SIG-M5 (cell line): Measurements from ENCODE around the gene LIG4.

Experiments
- DNase-seq: peaks from one replicate; lab custom pipeline; 2025; lab: John Stamatoyannopoulos, UW

LIG4 gene

DNA sequence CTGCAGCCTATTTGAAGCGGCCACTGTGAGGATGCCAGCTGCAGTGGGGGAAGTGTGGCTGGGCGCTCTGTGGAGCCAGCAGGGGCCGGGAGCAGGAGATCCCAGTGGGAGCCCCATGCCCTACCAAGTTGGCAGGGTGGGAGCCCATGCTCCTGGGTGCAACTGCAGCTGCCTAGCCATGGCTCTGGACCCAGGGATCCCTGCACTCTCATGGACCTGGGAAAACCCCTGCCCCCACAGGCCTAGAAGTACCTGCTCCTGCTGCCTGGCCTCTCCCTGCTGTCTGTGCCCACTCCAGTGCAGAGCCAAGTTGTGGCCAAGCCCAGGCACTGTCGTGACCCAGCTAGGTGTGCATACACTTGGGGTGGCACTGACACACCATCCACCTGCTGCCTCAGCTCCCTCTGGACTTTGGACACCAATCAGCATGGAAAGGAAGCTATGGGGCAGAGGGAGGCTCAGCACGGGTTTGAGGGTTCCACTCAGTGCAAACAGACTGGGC lies 20.9 kb downstream of the LIG4 start:
- no peak for DNase-seq

DNA sequence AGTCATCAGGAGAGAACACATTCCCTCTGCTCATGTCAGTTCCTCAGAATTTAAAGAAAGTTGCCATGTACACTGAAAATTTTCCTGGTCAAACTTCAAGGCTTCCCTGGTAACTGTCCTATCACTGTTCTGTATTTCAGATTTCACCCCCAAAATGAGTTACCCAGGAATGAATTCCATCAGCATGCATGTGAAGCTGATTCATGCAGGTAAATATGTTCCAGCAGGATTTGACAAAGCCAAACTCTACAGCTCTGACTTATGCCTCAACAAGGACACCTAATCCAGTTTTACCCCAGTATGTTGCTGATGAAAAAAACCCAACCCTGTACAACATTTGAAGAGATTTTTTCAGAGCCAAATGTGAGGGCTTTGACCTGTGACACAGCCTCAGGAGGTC lies 21.5 kb downstream of the LIG4 start:
- DNase-seq: no peak

DNA sequence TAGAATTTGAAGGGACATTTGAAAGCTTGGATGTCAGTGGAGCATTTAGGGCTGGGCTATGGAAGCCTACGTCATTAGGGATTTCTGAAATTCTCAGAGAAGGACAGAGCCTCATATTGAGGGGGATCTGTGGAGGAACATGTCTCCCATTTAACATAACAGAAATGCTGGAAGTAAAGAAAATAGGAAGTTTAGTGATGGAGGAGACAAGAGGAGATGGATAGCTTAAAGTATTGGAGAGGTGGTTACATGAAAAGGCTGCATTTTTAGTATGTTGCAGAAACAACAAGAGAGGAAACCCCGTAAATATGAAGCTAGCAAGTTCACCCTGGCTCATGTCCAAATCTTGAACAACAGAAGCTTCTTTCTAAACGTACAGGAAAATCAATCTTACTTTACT lies 24.4 kb downstream of the LIG4 start:
- DNase-seq: no peak

DNA sequence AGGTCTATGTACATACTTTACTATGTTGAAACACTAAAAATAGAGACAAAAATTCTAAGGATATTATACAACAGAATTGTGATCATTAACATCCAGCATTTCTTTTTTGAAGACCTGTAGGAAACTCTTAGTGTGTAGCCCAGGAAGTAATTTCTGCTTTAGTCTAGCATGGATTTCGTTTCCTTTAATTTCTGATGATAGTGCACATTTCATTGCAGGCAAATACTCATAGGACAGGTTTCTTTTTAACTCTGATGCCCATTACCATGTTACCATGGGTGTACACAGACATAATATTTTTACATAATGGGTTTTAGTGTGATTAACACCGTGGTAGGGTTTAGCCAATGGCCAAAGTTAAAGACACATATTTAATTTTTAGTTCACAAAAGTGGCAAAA lies 27.1 kb downstream of the LIG4 start:
- DNase-seq: no peak

DNA sequence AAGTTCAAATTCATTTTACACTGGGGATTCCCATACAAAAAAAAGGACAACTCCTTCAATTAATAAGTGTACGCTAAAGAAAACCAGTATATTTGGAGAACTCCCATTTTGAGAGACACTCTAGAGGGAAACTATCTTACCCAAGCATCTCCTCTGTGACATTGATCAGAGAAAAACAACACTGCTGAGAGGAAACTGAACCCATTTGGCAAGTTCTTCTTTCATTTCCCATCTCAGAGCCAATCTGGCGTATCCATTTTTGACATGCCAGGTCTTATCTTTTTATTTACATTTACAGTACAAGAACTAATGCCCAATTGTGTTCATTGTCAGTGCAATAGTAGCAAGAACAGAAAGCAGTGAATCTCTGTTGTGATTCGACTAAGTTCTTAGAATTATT lies 30.1 kb downstream of the LIG4 start:
- no peak for DNase-seq

DNA sequence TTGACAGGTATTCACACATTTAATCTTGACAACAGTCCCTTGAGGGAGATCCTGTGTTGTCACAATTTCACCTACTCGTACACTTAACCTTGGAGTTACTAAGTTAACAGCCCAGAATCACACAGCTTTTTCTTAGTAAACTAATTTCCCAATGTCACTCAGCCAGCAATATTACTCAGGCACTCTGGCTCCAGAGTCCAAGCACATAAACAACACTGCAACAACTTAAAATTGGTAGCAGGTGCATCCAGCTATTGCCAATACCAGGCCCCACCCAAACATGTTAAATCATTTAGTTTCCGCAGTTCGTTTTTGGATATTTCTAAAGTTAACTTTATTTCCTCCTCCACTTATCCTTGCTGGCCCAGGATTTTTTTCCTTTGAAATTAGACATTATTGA lies 32.7 kb downstream of the LIG4 start:
- no peak for DNase-seq

DNA sequence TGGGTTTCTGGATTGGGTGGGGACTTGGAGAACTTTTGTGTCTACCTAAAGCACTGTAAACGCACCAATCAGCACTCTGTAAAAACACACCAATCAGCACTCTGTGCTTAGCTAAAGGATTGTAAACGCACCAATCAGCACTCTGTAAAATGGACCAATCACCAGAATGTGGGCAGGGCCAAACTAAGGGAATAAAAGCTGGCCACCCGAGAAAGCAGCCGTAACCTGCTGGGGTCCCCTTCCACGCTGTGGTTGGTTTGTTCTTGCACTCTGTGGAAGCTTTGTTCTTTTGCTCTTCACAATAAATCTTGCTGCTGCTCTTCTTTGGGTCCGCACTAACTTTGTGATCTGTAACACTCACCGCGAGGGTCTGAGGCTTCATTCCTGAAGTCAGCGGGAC lies 37.3 kb downstream of the LIG4 start:
- DNase-seq: no peak

DNA sequence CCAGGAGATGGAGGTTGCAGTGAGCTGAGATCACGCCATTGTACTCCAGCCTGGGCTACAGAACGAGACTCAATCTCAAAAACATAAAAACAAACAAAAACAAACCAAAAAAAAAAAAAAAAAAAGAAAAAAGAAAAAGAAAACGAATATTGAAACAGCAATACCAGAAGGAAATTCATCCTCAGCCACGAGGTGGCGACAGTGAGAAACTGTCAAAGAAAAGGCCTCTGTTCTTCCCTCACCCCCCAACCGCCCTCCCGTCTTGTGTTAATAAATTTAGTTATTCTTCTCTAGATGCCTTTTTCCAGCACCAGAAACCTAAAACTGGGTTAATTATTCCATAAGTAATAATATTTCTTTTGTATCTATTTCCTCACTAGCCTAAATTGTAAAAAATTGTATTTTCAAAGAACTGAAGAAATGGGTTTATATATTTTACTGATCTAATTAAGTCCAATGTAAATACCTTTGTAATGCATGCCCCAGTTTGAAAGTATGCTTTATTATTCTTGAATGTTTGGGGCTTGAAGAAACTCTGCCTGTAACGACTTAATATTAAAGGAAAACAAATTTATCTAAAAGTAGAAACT lies 38.6 kb downstream of the LIG4 start:
- no peak for DNase-seq

DNA sequence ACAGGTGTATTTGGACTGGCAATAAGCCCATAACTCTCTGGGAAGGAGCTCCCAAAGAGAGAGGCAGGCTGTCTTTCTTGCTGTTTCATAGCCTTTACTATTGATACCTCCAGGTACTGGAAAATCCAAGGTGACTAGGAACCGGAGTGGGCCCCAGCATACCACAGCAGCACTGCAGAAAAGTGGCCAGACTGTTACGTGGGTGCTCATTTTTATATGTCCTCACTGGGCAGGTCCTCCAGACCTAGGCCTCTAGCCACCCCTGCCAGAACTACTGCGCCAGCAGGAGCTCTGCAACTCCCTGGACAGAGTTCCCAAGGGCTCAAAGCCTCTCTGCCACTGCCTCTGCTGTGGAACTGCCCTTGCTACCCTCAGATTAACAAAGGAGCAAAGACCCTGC lies 46.4 kb downstream of the LIG4 start:
- DNase-seq: no peak

DNA sequence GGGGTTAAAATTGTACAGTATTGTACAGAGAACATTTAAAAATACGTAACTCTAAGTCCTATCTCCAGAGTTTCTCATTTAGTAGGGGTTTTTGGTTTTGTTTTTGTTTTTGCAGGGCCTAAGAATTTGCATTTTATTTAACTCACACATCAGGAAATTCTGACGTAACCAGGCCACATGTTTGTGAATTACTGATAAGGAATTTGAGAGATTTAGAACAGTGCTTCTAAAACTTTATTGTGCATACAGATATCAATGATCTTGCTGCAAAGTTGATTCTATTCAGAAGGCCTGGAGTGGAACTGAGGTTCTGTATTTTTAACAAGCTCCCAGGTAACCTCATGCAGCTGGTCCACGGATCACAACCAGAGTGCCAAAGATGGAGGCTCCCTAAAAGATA lies 49.3 kb downstream of the LIG4 start:
- DNase-seq: no peak

DNA sequence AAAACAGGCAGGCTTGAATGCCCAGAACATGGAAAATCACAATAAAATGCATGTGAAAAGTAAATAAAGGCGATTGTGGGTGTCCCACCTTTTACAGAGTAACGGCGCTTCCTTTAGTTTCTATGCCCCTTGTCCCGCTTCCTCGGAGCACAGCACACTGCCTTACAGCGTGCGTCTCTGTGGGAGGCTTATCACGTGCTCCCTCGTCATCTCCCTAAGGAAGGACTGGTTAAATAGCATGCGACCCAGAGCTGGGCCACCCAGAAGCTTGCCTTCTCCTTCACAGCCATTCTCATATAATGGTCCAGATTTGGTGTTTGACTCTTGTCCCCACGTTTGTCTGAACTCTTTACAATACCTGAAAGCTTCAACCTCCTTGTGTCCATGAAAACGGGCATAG lies 56.6 kb downstream of the LIG4 start:
- no peak for DNase-seq
